ENCODE data around the gene TGM1.

TGM1 gene

GRCh38 chr14:24269910-24270536, 7.0 kb upstream of the TGM1 start:
- no peak for DNase-seq

GRCh38 chr14:24269368-24269767, 6.4 kb upstream of the TGM1 start:
- DNase-seq, result no peak

GRCh38 chr14:24268225-24268624, 5.2 kb upstream of the TGM1 start:
- DNase-seq, result no peak

- no peak for DNase-seq
These were observed 4.5 kb upstream of the TGM1 start for GRCh38 chr14:24267516-24267915.

- DNase-seq, result no peak
These were observed 3.6 kb upstream of the TGM1 start for GRCh38 chr14:24266344-24267244.

GRCh38 chr14:24264298-24264697, 1.3 kb upstream of the TGM1 start:
- DNase-seq, result no peak

- no peak for DNase-seq
These were observed 871 bp upstream of the TGM1 start for GRCh38 chr14:24263848-24264247.

GRCh38 chr14:24261969-24262327, 1.0 kb downstream of the TGM1 start:
- DNase-seq, result no peak

GRCh38 chr14:24261256-24261968, 1.6 kb downstream of the TGM1 start:
- no peak for DNase-seq

- no peak for DNase-seq
These were observed 2.2 kb downstream of the TGM1 start for GRCh38 chr14:24260780-24261157.

GRCh38 chr14:24260026-24260779, 2.8 kb downstream of the TGM1 start:
- no peak for DNase-seq

- DNase-seq, result no peak
These were observed 3.5 kb downstream of the TGM1 start for GRCh38 chr14:24259282-24260025.

- no peak for DNase-seq
These were observed 4.3 kb downstream of the TGM1 start for GRCh38 chr14:24258548-24259265.

- no peak for DNase-seq
These were observed 4.9 kb downstream of the TGM1 start for GRCh38 chr14:24258119-24258518.

- DNase-seq, result no peak
These were observed 6.0 kb downstream of the TGM1 start for GRCh38 chr14:24256960-24257359.

- no peak for DNase-seq
These were observed 6.9 kb downstream of the TGM1 start for GRCh38 chr14:24255931-24256711.

GRCh38 chr14:24255438-24255837, 7.5 kb downstream of the TGM1 start:
- DNase-seq, result no peak

- no peak for DNase-seq
These were observed 8.2 kb downstream of the TGM1 start for GRCh38 chr14:24254630-24255392.

GRCh38 chr14:24253936-24254335, 9.0 kb downstream of the TGM1 start:
- DNase-seq, result no peak

Data from activated CD4-positive, alpha-beta T cell treated with anti-CD3 and anti-CD28 coated beads, Interleukin-10, Interleukin-2, amounts not matched to agents 100 ng/mL and 50 ng/mL, durations not matched to agents 16 hours and 8 hours (primary cell).